NOMO-1 treated with DMSO at 0.1 percent for 48 hours (cell line): Measurements from ENCODE around the gene CKB.
A peak's percentile ranks its signal among the peaks of the same experiment; 100 is the strongest.

Experiments
- DNase-seq: peaks from one replicate; lab custom pipeline; 2025; ENCODE audit not compliant: unreplicated experiment; lab: John Stamatoyannopoulos, UW

Gene CKB

DNA sequence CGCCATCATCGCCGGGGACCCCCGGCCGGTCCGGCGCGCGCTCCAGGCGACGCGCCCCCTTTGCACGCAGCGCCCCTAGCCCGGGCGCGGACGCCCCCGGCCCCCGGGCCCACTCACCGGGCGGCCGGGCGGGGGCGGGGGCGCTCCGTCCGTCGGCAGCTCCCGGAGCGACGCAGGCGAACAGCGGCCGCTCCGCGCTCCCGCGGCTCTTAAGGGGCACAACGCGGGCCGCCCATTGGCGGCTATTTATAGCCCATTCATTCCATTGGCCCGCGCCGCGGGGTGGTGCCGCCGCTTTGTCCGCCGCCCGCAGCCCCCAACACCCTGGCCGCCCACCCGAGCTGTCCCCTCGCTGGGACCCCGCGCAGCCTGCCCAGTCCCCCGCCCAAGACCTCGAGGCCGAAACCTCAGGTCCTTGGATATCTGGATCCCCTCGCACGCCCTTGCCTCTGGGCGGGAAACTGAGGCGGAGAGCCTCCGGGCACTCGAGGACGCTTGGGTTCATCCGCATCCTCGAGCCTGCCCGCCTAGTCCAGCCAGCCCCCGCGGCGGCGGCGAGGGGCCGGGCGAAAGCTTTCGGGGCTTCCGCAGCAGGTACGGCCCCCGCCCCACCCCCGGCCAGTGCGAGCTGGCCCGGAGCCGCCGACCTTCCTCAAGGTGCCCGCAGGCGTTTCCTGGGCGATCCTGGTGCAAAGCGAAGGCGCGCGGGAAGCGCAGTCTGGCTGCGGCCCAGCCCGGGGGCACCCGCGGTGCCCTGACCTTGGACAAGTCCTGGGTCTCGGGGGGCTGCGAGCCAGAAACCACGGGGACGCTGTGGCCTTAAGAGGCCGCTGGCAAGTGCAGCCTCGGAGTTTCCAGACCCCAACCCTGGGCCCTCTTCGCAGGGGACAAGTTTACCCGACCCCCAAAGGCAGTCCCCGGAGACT lies at the start of gene CKB:
CKB (minus strand) TSS at position 182 of the 926 bp plus-strand sequence. CDS start 337 bp downstream, outside the sequence.
- no peak for DNase-seq

DNA sequence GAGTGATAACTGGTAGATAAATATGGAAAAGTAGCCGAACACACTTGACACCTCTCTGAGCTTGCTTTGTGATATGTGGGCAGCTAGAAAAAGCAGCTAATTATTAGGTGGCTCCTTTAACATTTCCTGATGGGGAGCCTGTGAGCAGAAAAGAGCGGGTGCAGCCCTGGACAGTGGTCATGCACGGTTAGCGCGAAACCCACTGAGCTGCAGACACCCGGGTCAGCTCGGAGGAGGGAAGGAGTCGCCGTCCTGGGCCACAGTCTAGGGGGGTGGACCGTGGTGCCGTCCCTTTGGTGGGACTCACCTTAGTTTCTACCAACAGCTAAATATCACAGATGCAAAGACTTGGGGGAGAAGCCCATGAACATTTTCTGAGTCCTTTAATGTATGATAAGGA lies 46.8 kb upstream of the CKB start:
- DNase-seq: no peak

DNA sequence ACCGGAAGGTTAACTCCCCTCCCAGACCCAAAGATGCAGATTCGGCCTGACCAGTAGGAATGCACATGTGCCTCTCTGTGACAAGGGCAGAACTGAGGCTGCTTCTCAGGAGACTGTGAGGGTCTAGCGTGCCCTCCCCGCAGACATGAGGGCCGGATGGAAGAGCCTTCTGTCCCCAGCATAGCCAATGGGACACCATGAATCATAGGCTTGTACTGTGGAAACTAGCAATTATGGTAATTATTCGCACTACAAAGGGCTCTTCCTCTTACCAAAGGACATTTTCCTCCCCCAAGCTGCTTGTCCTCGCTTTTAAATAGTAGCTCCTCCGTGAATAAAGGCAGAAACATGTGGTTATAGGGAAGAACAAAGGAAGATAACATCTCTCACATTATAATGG lies 46.3 kb upstream of the CKB start:
- DNase-seq: no peak

DNA sequence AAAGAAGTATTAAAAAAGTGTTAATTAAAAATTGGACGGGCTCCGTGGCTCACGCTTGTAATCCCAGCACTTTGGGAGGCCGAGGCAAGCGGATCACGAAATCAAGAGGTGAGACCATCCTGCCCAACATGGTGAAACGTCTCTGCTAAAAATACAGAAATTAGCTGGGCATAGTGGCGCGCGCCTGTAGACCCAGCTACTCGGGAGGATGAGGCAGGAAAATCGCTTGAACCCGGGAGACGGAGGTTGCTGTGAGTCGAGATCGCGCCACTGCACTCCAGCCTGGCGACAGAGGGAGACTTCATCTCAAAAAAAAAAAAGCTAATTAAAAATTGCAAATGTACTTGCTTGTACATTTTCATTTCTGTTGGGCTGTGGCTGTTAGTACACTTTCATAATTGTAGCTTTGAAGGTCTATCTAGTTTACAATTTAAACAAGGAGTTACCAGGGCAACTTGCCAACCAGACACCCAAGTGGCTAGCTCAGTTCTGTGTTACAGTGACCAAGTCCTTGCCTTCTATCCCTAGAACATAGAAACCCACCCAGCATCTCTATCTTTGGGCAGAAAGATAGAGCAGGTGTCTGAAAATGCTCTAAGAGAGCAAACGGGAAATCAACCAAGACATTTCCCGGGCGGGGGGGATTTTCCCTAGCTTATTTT lies 41.3 kb upstream of the CKB start:
- no peak for DNase-seq

DNA sequence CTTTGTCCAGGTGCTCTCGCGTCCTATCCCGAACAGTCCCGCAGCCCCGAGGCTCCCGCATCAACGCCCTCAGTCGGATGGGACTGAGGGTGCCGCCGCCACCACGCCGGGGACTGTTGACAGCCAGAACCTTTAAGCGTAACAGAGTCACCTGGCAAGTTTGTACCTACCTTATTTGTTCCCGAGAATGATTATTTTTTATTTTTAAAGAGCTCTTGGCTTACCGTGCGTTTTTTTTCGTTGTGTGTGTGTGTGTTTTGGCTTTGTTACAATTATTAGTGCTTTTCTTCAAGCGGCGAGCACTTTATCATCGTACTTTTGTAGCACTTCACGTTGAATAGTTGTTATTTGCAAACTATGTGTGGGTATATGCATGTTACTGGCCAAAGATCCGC lies 40.6 kb upstream of the CKB start:
- no peak for DNase-seq

DNA sequence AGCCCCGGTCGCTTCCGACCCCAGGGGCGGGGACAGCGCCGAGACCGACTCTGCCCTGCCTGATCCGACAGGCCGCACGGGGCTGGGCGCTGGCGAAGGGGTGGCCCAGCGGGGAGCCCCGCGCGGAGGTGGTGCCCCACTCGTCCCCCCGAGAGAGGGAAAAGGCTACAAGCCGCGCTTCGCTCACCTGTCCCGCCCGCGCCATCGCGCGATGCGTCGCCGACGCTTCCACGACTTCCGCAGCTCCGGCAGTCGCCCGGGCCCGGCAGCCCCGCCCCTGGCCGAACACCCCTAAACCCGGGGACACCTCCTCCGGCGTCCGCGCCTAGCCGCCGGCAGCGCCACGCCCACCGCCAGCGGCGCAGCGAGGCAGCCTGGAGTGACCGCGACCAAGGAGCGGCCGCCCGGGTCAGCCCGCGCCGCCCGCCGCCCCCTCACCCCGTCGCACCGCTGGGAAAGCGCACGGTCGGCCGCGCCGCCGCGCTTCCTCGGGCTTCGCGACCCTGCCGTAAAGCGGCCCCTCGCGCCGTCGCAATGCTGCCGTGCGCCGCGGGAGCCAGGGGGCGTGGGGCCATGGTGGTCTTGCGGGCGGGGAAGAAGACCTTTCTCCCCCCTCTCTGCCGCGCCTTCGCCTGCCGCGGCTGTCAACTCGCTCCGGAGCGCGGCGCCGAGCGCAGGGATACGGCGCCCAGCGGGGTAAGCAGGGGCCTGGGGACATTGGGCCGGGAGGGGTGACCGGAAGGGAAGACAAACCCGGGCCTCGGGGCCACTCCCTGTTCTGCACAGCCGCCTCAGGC lies 40.0 kb upstream of the CKB start, which contains the start of the genes BAG5 and COA8:
BAG5 (minus strand) TSS at position 229 of the 797 bp plus-strand sequence. CDS start 1,493 bp downstream, outside the sequence.
COA8 (plus strand) TSS at position 532 of the 797 bp plus-strand sequence; CDS start at position 574, 42 bp downstream.
- DNase-seq: peak; percentile 70

DNA sequence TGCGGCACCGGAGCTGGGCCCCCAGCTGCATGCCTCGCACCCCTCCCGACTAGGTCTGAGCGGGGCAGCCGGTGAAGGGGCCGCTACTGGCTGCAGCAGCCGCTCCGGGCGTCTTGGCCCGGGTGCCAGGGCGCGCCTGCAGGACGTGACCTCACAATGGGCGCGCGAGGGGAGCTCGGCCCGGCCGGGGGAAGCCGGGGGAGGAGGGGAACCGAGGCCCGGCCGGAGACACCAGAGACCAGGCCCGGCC lies 39.5 kb upstream of the CKB start:
- DNase-seq: no peak

DNA sequence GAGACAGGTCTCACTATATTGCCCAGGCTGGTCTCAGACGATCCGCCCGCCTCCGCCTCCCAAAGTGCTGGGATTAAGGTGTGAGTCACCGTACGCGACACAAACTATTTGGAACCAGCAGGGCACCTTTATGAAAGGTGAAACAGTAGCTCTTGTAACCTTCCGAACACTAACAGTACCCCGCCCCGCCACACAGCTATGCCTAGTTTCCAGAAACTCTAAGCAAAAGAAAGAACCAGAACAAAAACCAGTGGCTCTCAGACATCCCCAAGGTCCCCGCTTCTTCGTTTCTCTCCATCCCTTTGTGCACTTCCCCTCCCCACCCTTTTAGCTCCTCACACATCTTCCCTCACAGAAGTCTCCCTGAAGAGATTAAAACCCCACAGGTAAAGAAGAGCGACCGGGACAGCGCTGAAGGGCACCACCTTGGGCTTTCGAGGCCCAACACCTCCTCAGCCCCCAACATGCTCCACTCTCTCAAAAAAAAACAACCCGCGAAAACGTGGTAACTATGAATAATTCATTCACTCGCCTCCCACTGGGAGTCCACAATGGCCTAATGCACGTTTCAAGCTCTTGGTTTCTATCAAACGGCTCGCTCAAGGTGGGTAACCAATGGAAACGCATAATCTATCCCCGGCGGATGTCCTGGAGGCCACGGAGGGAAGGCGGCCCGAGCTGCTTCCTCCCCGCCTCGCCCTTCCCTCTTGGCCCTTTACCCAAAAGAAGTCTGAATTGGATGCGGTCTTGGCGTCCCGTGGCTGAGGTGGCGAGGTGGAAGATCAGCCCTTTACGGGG lies 39.0 kb upstream of the CKB start:
- DNase-seq: peak; percentile 34

DNA sequence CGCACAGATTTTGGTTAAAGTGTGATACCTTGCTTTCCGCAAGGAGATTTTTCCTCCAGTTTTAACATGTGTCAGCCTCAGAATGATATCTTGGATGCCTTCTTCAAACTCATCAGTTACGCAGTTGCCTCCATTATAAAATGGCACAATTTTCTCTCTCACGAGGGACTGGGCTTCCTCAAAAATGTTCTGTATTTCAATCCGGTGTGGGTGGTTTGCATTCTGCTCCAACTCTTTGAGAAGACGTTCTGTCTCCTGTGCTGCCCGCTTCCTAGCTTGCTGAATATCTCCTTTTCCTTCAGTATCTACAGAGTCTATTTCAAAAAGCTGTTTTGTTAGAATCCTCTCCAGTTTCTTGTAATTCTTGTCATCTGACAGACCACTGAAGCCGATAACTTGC lies 38.1 kb upstream of the CKB start:
- DNase-seq: no peak

DNA sequence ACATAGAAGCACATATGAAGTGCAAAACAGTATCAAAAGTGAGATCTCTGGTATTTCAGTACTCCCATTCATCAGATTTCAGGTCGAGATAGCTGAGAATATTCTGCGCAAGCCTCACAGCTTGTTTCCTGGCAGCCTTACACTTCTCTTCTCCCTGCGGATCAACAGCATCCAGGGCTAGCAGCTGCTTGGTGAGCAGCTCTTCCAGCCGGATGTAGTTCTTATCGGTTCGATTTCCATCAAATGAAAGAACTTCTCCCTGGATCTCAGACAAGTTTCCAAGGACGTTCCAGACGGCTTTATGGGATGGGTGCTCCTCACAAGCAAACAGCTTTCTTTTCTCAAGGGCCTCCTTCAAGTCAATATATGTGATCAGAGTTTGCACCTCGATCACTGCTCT lies 37.1 kb upstream of the CKB start:
- no peak for DNase-seq

DNA sequence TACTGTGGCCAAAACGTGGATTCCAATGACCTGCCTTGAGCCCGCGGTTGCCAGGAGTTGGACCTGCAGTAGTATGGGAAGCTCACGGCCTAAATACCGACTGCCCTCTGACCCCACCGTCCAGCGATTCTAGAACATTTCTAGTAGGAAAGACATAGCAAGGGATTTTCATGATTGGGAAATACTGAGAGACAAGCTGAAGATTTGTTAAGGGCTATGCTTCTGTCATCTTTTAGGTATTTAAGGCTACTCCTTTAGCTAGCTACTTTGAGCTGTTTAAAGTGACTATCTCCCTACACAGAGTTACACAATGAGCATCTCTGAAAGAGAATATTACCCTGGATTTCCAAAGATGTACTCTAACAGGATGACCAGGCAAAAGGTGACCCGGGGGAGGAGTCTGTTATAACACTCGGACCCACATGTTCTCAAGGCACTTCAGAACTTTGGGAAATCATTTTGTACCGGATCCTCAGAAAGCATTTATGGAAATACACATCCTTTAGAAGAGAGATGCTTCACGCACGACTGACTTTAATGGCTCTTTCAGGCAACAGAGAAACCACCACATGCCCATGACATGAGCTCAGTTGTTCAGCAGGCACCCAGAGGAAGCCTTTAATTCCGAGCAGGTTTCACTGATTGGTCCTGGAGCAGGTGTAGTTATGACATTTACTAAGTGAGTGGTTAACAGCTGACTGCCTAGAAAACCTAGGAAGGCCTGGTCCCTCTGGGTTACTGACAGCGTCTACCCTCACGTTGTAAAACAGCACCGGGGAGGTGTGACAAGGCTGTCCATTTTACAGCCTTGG lies 35.6 kb upstream of the CKB start:
- no peak for DNase-seq

DNA sequence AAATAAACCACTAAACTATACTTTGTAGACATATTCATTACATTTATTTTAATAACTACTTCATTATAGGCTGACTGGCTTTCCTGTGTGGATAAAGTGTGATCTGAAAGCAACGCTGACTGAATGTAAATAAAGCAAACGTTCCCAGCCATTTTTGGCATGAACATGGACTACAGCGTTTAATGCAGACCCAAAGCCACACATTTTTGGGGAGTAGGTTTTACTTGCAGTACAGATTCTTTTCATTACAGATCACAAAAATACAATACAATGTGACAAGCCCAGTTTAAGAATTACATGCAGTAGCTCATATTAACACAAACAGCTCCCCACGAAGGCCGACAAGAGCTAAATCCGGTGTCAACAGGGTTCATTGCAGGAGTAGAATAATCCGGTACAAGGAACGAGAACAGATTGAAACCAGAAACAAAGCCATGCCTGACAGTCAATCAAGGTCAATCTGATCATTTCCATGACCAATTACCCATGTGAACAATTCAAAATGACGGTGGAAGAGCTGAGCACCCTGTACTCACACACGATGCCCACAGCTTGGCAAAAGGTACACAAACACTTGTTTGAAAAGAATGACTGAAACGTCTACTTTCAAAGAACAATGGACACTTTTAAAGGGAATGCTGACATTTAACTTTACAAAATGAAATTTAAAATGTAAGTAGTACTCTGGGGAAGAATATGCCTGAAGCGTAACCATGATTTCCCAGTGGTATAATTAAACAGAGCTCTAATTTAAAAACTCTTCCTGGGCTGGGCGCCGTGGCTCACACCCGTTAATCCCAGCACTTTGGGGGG lies 34.5 kb upstream of the CKB start:
- DNase-seq: no peak

DNA sequence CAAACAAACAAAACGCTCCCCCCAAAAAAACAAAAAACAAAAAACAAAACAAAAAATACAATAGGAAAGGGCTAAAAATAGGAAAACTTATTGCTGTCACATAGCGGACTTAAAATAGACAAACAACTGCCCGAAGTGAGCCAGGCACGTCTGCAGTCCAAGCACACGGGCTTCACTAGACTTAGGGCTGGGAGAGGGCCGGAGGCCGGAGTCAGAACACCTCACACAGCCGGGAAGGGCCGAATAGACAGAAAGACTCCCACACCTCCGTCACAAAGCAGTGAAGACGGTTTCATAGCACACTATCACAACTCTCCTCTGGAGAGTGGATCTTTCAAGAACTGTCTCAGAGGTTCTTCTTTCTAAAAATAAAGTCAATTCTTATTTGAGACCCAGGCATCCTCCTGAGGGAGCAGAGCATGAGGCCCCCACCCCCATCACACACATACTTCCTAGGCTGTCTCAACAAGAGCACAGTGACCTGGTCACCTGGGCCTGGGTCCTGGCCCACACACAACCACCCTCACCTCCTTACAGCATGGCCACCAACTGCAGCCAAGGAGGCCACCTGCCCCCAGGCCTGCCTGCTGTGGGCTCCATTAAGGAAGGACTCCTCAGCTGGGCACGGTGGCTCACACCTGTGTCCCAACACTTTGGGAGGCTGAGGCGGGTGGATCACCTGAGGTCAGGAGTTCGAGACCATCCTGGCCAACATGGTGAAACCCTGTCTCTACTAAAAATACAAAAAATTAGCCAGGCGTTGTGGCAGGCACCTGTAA lies 33.1 kb upstream of the CKB start:
- no peak for DNase-seq

DNA sequence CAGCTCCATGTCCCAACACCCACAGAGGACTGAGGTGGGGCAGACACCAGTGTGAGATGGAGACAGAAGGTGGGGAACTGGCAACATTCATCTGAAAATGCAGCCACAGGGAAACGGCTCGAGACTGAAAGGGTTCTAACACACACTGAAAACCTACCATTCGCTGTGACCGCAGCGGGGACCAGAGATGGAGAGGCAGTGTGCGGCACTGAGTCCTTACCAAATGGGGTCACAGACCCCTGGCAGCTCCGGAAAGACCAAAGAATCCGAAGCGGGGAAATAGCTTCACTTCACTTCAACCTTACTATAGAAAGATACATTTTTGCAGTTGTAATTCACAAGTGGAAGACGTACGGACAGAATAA lies 30.2 kb upstream of the CKB start:
- no peak for DNase-seq

DNA sequence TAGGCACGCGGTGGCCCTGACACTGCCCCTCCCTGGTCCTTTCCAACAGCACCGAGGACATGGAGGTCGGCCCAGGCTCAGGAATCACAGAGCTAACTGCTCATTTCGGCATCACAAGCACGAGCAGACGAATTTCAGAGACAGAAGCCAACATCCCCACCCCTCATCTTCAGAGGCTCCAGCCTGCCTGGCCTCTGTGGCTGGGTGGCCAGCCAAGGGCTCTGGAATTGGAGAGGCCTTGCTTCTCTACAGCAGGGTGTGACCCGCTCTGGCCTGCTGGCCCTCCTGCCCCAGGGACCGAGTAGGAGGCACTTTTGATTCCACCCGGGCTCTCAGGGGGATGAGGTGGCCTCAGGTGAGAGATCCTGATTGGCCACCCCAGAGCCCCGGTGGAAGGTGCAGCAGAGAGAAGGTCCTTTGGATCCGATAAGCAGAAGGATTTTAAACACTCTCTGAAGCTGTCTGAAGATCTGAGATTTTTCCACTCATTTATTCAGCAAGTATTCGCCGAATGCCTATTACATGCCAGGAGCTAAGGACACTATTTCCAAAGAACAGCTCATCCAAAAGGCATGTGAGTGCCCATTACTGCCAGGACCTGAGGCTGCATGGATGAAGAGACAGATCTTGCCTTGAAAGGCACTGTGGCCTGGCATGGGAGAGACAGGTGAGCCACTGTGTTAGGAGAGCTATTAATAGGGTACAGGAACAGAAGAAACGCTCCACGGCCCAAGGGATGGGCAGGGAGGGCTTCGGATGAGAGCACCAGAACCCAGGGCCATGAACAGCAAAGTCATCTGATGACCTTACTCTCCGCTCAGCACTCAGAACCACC lies 29.6 kb upstream of the CKB start:
- no peak for DNase-seq

DNA sequence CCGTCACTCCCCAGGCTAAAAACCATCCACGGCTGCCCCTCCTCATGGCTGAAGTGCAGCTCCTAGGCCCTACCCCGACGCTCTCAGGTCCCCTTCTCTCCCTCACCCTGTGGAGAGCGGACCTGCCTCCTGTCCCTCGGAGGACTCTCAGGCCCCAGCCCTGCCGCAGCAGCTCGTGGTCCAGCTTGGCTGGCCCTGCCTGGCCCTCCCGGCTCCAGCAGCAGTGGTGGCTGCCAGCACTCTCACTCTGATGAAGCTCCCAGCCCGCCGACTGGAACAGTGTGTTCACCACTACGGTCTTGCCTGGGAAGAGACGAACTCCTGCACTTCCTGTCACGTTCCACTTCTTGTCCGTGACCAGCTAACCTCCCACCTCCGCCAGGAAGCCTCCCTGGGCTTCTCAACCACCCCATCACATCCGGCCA lies 28.7 kb upstream of the CKB start:
- no peak for DNase-seq
